ENCODE results near the gene ALDH1B1. TPM values are rescaled to one million over a fixed set of nuclear protein-coding genes. Genes with fewer than 3 reads are reported as not detected.
A peak's percentile ranks its signal among the peaks of the same experiment; 100 is the strongest.

Gene ALDH1B1
- polyA plus RNA-seq, 1 donor (not counting 4 experiments of a cell fraction or from before 2014, with no cell fraction given): 14.4 TPM

GRCh38 chr9:38361473-38361850, 31.0 kb upstream of the ALDH1B1 start:
- Histone ChIP-seq H3K36me3 (ENCODE audit: control insufficient read depth in 2 of 2, extremely low read depth in 1 of 2, insufficient read depth in 2 of 2, low read length in 2 of 2) (no peaks in the 10 kb centered on the region), H3K27me3 (ENCODE audit: control insufficient read depth, extremely low read depth, insufficient read depth, low read length) (peaks cover 11% of the 10 kb centered on the region), H4K20me1 (ENCODE audit: control insufficient read depth, extremely low read depth, insufficient read depth, low read length) (no peaks in the 10 kb centered on the region), H2AFZ (ENCODE audit: control insufficient read depth, low read length) (no peak overlapping the region), H3K9me1 (ENCODE audit: control insufficient read depth, extremely low read depth, insufficient read depth, low read length) (no peaks in the 10 kb centered on the region), H3K4me2 (ENCODE audit: control insufficient read depth, extremely low read depth, insufficient read depth, low read depth, low read length) (no peak overlapping the region), H3K9me3 (ENCODE audit: control insufficient read depth, low read depth, low read length) (no peaks in the 10 kb centered on the region), H3K27ac (ENCODE audit: control insufficient read depth, insufficient read depth, low read length) (no peak overlapping the region), H3K79me2 (ENCODE audit: control insufficient read depth, insufficient read depth, low read length) (no peaks in the 10 kb centered on the region), H3K4me1 (ENCODE audit: control insufficient read depth, extremely low read depth, insufficient read depth, low read length) (no peaks in the 10 kb centered on the region), H3K9ac (ENCODE audit: control insufficient read depth, extremely low read depth, insufficient read depth, low read length) (no peak overlapping the region), H3K4me3 (ENCODE audit: control insufficient read depth in 2 of 3, extremely low read depth in 1 of 3, insufficient read depth in 2 of 3, low read depth in 1 of 3, low read length in 3 of 3) (no peak overlapping the region)
- TF ChIP-seq EZH2 (IDR thresholded peaks at IDR 0.05; ENCODE audit: low read length): no peak
- no peak for TF ChIP-seq CTCF (optimal IDR thresholded peaks at IDR 0.05 in 1 of 3, IDR thresholded peaks at IDR 0.05 in 1 of 3, conservative IDR thresholded peaks at IDR 0.05 in 1 of 3; ENCODE audit: extremely low read depth in 1 of 3, insufficient read depth in 2 of 3, low read length in 3 of 3)
- no peak for DNase-seq (ENCODE audit: low read depth, low spot score)
- no peak for FAIRE-seq
- dilution Hi-C loops (cut with MboI; ENCODE audit: extremely low pct_ligation_motif_present, low sequenced_read_pairs): no loop called here

DNA sequence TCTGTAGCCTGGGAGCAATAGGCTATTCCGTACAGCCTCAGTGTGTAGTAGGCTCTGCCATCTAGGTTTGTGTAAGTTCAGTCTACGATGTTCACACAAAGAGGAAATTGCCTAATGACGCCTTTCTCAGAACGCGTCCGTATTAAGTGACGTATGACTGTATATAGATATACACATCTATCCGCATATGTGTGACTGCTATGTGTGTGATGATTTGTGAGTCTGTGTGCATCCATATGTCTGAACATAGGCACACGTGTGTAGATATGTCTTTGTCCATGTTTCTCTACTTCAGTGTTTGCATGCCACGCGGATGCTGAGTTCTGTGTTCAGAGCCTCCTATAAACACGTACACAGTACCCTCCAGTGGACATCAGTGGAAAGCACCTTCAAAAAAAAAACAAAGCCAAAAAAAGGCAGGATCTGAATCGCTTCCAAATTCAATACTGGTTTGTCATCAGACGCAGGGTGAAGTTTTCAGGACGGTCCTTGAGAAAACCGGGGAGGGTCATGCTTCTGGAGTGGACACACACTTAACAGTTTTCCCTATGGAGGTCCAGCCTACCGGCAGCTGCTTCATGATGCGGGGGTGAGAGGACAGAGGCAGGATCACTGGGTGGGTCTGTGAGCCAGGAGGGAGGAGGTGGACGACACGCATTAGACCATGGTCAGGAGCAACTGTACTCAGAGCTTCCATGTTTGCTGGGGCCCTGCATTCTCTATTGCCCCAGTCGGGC, 29.5 kb upstream of the ALDH1B1 start:
- H3K79me2 ChIP-seq (ENCODE audit: control insufficient read depth, insufficient read depth, low read length): no peaks in the 10 kb centered on the region
- no peak for DNase-seq (ENCODE audit: low read depth, low spot score)
- dilution Hi-C loops (cut with MboI; ENCODE audit: extremely low pct_ligation_motif_present, low sequenced_read_pairs): no loop called here
- no peaks in the 10 kb centered on the region for H3K36me3 ChIP-seq (ENCODE audit: control insufficient read depth in 2 of 2, extremely low read depth in 1 of 2, insufficient read depth in 2 of 2, low read length in 2 of 2)
- H2AFZ ChIP-seq (ENCODE audit: control insufficient read depth, low read length): no peak overlapping the region
- no peak overlapping the region for H3K4me2 ChIP-seq (ENCODE audit: control insufficient read depth, extremely low read depth, insufficient read depth, low read depth, low read length)
- H4K20me1 ChIP-seq (ENCODE audit: control insufficient read depth, extremely low read depth, insufficient read depth, low read length): no peaks in the 10 kb centered on the region
- peak; percentile 53 to 57 (median 54) for TF ChIP-seq CTCF (optimal IDR thresholded peaks at IDR 0.05 in 1 of 3, IDR thresholded peaks at IDR 0.05 in 1 of 3, conservative IDR thresholded peaks at IDR 0.05 in 1 of 3; ENCODE audit: extremely low read depth in 1 of 3, insufficient read depth in 2 of 3, low read length in 3 of 3)
- TF ChIP-seq EZH2 (IDR thresholded peaks at IDR 0.05; ENCODE audit: low read length): no peak
- no peaks in the 10 kb centered on the region for H3K9me3 ChIP-seq (ENCODE audit: control insufficient read depth, low read depth, low read length)
- H3K4me3 ChIP-seq (ENCODE audit: control insufficient read depth in 2 of 3, extremely low read depth in 1 of 3, insufficient read depth in 2 of 3, low read depth in 1 of 3, low read length in 3 of 3): no peak overlapping the region
- no peaks in the 10 kb centered on the region for H3K9me1 ChIP-seq (ENCODE audit: control insufficient read depth, extremely low read depth, insufficient read depth, low read length)
- no peak overlapping the region for H3K27ac ChIP-seq (ENCODE audit: control insufficient read depth, insufficient read depth, low read length)
- H3K27me3 ChIP-seq (ENCODE audit: control insufficient read depth, extremely low read depth, insufficient read depth, low read length): peaks cover 11% of the 10 kb centered on the region
- H3K9ac ChIP-seq (ENCODE audit: control insufficient read depth, extremely low read depth, insufficient read depth, low read length): no peak overlapping the region
- no peaks in the 10 kb centered on the region for H3K4me1 ChIP-seq (ENCODE audit: control insufficient read depth, extremely low read depth, insufficient read depth, low read length)
- FAIRE-seq: peak; percentile 56

Data from keratinocyte (primary cell).